HG02840 (cell line): Measurements from ENCODE around the gene ZFP82.

Experiments
- ATAC-seq: cut with Tn5 transposase; IDR thresholded peaks from one replicate; pipeline ENCODE4 v1.9.1; 2021; ENCODE audit warnings: mild to moderate bottlenecking, moderate library complexity, moderate number of reproducible peaks; ENCODE audit not compliant: unreplicated experiment, low FRiP score

The ZFP82 gene

DNA sequence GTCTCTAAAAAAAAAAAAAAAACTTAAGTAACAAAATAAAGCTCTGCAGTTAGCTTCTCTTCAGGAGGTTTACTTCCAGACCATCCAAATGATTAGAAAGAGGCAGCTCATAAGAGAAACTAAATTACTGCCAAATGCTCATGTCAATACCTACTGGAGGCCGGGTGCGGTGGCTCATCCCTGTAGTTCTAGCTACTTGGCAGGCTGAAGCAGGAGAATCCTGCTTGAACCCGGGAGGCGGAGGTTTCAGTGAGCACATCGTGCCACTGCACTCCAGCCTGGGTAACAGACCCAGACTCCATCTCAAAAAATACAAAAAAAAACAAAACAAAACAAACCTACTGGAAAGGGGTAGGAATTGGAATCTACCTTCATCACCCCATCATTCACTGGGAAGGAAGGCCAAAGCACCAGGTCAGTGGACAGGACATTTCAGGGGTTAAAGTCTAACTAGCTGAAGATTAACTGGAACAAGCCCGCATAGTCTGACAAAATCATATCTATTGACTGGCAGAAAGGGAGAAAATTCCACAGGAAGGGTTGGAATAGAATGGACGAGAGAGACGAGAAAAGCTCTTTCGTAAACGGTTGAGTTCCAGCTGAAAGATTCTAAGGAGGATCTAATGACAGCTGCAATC lies 40.8 kb downstream of the ZFP82 start:
- ATAC-seq, result no peak

DNA sequence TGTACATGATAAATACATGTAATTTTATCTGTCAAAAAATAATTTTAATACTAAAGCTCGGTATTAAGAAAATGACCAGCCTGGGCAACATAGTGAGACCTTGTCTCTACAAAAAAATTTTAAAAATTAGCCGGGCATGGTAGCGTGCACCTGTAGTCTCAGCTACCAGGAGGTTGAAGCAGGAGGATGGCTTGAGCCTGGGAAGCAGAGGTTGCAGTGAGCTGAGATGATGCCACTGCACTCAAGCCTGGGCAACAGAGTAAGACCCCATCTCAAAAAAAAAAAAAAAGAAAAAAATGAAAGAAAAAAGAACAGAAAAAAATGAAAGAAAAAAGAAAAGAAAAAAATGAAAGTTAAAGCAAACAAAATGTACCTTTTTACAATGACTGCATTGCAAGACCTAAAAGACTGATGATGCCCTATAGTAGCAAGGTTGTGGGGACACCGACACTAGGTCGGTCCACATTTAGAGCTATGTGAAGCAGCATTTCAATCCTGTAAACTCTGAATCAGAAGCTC lies 44.7 kb downstream of the ZFP82 start:
- no peak for ATAC-seq

DNA sequence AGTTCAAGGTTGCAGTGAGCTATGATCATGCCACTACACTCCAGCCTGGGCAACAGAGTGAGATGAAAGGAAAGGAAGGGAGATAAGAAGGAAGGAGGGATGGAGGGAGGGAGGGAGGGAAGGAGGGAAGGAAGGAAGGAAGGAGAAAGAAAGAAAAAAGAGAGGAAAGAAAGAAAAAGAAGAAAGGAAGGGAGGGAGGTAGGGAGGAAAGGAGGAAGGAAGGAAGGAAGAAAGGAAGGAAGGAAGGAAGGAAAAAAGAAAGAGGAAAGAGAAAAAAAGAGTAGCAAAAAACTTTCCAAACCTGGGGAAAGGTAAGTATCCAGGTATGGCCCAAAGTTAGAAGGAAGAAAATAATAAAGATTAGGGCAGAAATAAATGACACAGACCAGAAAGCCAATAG lies 46.6 kb downstream of the ZFP82 start:
- ATAC-seq, result no peak

DNA sequence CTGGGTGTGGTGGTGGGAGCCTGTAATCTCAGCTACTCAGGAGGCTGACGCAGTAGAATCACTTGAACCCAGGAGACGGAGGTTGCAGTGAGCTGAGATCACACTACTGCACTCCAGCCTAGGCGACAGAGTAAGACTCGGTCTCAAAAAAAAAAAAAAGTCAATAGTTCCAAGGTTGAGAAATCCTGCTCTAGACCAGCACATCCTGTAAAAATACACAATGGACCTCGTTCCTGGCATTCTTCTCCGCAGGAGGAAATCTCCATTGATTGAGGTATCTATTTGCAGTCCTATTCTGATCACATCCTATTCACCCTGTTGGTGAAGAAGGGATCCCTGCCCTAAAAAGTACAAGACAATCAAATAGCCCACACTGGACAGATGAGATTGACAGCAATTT lies 54.6 kb downstream of the ZFP82 start:
- ATAC-seq, result no peak
